CD14-positive monocyte (primary cell): ENCODE results near the gene IRF7. TPM values are rescaled to one million over a fixed set of nuclear protein-coding genes. Genes with fewer than 3 reads are reported as not detected.
"Not testable (repeated sequence)": the region's sequence is repeated elsewhere in the genome, so short reads cannot be mapped to it uniquely, and the experiment has no call there.

ENCODE experiments used
- DNase-seq, 3 donors: peaks; one replicate each; pipeline ENCODE4 v3.0.0-alpha.2; 2011 to 2022
- H2AFZ ChIP-seq: 2 replicates; pipeline ENCODE4 v1.6.0; 2012; ENCODE audit warnings: mild to moderate bottlenecking, low read depth, low read length, inconsistent platforms; ENCODE audit not compliant: insufficient read depth, poor library complexity, severe bottlenecking
- H3K27ac ChIP-seq, 2 donors: 1 replicate in 1 of 2; 2 replicates in 1 of 2; pipeline ENCODE4 v1.5.1; 2012 to 2013; ENCODE audit warnings: low read length in 2 of 2, control low read depth in 1 of 2, inconsistent platforms in 1 of 2, low read depth in 1 of 2, mild to moderate bottlenecking in 1 of 2
- H3K27me3 ChIP-seq, 2 donors: one replicate each; pipeline versions ENCODE4 v1.6.0 to v1.6.1; 2011 to 2013; ENCODE audit warnings: low read length in 2 of 2; ENCODE audit not compliant: control insufficient read depth in 2 of 2, insufficient read depth in 2 of 2
- H3K36me3 ChIP-seq, 2 donors: replicated peaks in 1 of 2; 1 replicate in 1 of 2; 2 replicates in 1 of 2; pipeline versions ENCODE4 v1.5.1 to v1.6.1; 2012 to 2013; ENCODE audit warnings: low read length in 2 of 2, control low read depth in 1 of 2, inconsistent platforms in 1 of 2, mild to moderate bottlenecking in 1 of 2; ENCODE audit not compliant: insufficient read depth in 2 of 2, control insufficient read depth in 1 of 2
- H3K4me1 ChIP-seq, 2 donors: 1 replicate in 1 of 2; 2 replicates in 1 of 2; pipeline versions ENCODE4 v1.5.1 to v1.6.1; 2012 to 2013; ENCODE audit warnings: low read length in 2 of 2, control low read depth in 1 of 2, inconsistent platforms in 1 of 2, mild to moderate bottlenecking in 1 of 2, moderate library complexity in 1 of 2; ENCODE audit not compliant: insufficient read depth in 2 of 2, control insufficient read depth in 1 of 2
- H3K4me2 ChIP-seq: replicated peaks from 2 replicates; pipeline ENCODE3; 2012; ENCODE audit warnings: low read length, moderate library complexity, mild to moderate bottlenecking; ENCODE audit not compliant: poor library complexity, severe bottlenecking; ENCODE audit errors: extremely low read depth
- H3K4me3 ChIP-seq, 3 experiments: fragments of 200-600 bp in 1 of 3; sonication (generic) in 1 of 3; replicated peaks in 1 of 3; 1 replicate in 2 of 3; 2 replicates in 1 of 3; pipeline ENCODE4 v1.5.1; 2011 to 2013; ENCODE audit warnings: low read length in 3 of 3, mild to moderate bottlenecking in 3 of 3, control low read depth in 2 of 3, low read depth in 2 of 3, inconsistent platforms in 1 of 3, moderate library complexity in 1 of 3
- H3K79me2 ChIP-seq: 2 replicates; pipeline ENCODE4 v1.6.0; 2012; ENCODE audit warnings: mild to moderate bottlenecking, control low read depth, inconsistent platforms, low read length, moderate library complexity; ENCODE audit not compliant: insufficient read depth
- H3K9ac ChIP-seq: 2 replicates; pipeline ENCODE4 v1.6.0; 2017; ENCODE audit warnings: low read length, mild to moderate bottlenecking; ENCODE audit not compliant: insufficient read depth, poor library complexity, severe bottlenecking
- H3K9me3 ChIP-seq, 2 donors: replicated peaks in 1 of 2; 1 replicate in 1 of 2; 2 replicates in 1 of 2; pipeline versions ENCODE4 v1.5.1 to v1.6.1; 2012 to 2013; ENCODE audit warnings: low read length in 2 of 2, control low read depth in 1 of 2; ENCODE audit not compliant: control insufficient read depth in 1 of 2, insufficient read depth in 1 of 2
- H4K20me1 ChIP-seq: 2 replicates; pipeline ENCODE4 v1.6.0; 2012; ENCODE audit warnings: mild to moderate bottlenecking, low read length, control low read depth, moderate library complexity; ENCODE audit not compliant: insufficient read depth
- H3K27ac Mint-ChIP-seq, 7 donors: one replicate each; pipeline ENCODE4 v1.8.0; 2020; ENCODE audit warnings: mild to moderate bottlenecking in 7 of 7, mixed read lengths in 7 of 7, moderate library complexity in 6 of 7, inconsistent platforms in 2 of 7
- H3K27me3 Mint-ChIP-seq, 3 donors: one replicate each; pipeline ENCODE4 v1.8.0; 2021 to 2022; ENCODE audit warnings: low read depth in 3 of 3, mild to moderate bottlenecking in 3 of 3, mixed read lengths in 3 of 3, moderate library complexity in 3 of 3, inconsistent platforms in 1 of 3
- H3K36me3 Mint-ChIP-seq, 2 donors: one replicate each; pipeline ENCODE4 v1.8.0; 2020; ENCODE audit warnings: mixed read lengths in 2 of 2, inconsistent platforms in 1 of 2, mild to moderate bottlenecking in 1 of 2
- H3K4me1 Mint-ChIP-seq: one replicate; pipeline ENCODE4 v1.8.0; 2020; ENCODE audit warnings: mild to moderate bottlenecking, mixed read lengths
- H3K4me3 Mint-ChIP-seq, 2 donors: one replicate each; pipeline ENCODE4 v1.8.0; 2020; ENCODE audit warnings: mild to moderate bottlenecking in 2 of 2, mixed read lengths in 2 of 2, moderate library complexity in 1 of 2
- H3K9me3 Mint-ChIP-seq, 7 donors: one replicate each; pipeline ENCODE4 v1.8.0; 2020 to 2022; ENCODE audit warnings: mixed read lengths in 7 of 7, mild to moderate bottlenecking in 6 of 7, moderate library complexity in 6 of 7, inconsistent platforms in 2 of 7
- CTCF ChIP-seq: fragments of 200-600 bp; IDR thresholded peaks from one replicate; pipeline ENCODE4 v1.8.0; 2022; ENCODE audit warnings: antibody characterized with exemption, mild to moderate bottlenecking
- WGBS: methylation state at CpG from one replicate; pipeline ENCODE4 v1.1.5; 2013; ENCODE audit warnings: missing lambda C conversion rate; ENCODE audit not compliant: insufficient coverage; 5-methylcytosine and 5-hydroxymethylcytosine counted together
- intact Hi-C, 2 donors: fragments of 100-400 bp; cut with micrococcal nuclease; formaldehyde crosslinking; loops; one replicate each; pipeline versions ENCODE4 v1.15.0 to v1.15.1; 2023
- polyA plus RNA-seq, 3 donors: library from polyadenylated mRNA; depleted of rRNA in 1 of 3; unstranded in 2 of 3; stranded (reverse) in 1 of 3; fragments of 300-500 nt in 2 of 3; fragments of >200 nt in 1 of 3; fragmentation: Illumina TruSeq in 2 of 3; gene quantifications; 1 replicate in 2 of 3; 2 replicates in 1 of 3; pipeline ENCODE4 v1.2.3, GENCODE V29; 2012 to 2021

Gene IRF7
- polyA plus RNA-seq, 3 donors: 38.6 to 125 (median 42.9) TPM

GRCh38 chr11:574632-575312, 41.0 kb downstream of the IRF7 start:
- peak overlapping the region; percentile 77 to 91 for H3K4me3 Mint-ChIP-seq
- peaks cover 6 to 8% of the 10 kb centered on the region in 2 donors for H3K36me3 Mint-ChIP-seq
- Histone ChIP-seq H3K4me2 (peak overlapping the region; percentile 97), H3K27me3 (peaks cover 8 to 36% of the 10 kb centered on the region in 2 donors), H3K36me3 (peaks cover 0 to 2% of the 10 kb centered on the region in 2 donors), H4K20me1 (peaks cover 31% of the 10 kb centered on the region), H3K27ac (no peak overlapping the region), H3K4me3 (peak overlapping the region in 1 of 3 experiments; percentile 78), H3K79me2 (peaks cover 31% of the 10 kb centered on the region), H3K9me3 (peaks cover 0 to 3% of the 10 kb centered on the region in 2 donors), H3K9ac (no peak overlapping the region), H2AFZ (peak overlapping the region; percentile 92), H3K4me1 (peaks cover 22 to 37% of the 10 kb centered on the region in 2 donors)
- WGBS: 23% methylated on average over 20 of the region's 25 CpGs
- H3K9me3 Mint-ChIP-seq: peaks cover 0 to 14% (median 3%) of the 10 kb centered on the region in 7 donors
- intact Hi-C loops: loop anchor here (5.0 kb wide), 2 partner anchors 38 to 67 kb away; partner anchors contain the start of gene RNH1 (in 1 of the 2)
- peaks cover 32 to 50% (median 42%) of the 10 kb centered on the region in 3 donors for H3K27me3 Mint-ChIP-seq
- DNase-seq: no peak
- peaks cover 34% of the 10 kb centered on the region for H3K4me1 Mint-ChIP-seq
- peak overlapping the region in 2 of 7 donors; percentile 34 to 73 for H3K27ac Mint-ChIP-seq
- no peak for TF ChIP-seq CTCF

GRCh38 chr11:574031-574570, 41.6 kb downstream of the IRF7 start:
- H3K9ac ChIP-seq, H2AFZ ChIP-seq, intact Hi-C loops, H3K4me2 ChIP-seq, DNase-seq, H3K9me3 ChIP-seq, H3K36me3 Mint-ChIP-seq, H3K36me3 ChIP-seq, H3K4me3 ChIP-seq, H3K27ac ChIP-seq, H3K27ac Mint-ChIP-seq: not testable (repeated sequence)
- peaks cover 24% of the 10 kb centered on the region for H4K20me1 ChIP-seq
- H3K4me3 Mint-ChIP-seq: peak overlapping the region; percentile 77 to 91
- H3K9me3 Mint-ChIP-seq: peaks cover 0 to 20% (median 3%) of the 10 kb centered on the region in 7 donors
- peaks cover 24% of the 10 kb centered on the region for H3K79me2 ChIP-seq
- peaks cover 31% of the 10 kb centered on the region for H3K4me1 Mint-ChIP-seq
- peaks cover 24 to 35% of the 10 kb centered on the region in 2 donors for H3K4me1 ChIP-seq
- H3K27me3 ChIP-seq: peaks cover 8 to 43% of the 10 kb centered on the region in 2 donors
- 57% methylated on average over 8 of the region's 14 CpGs for WGBS
- H3K27me3 Mint-ChIP-seq: peaks cover 35 to 56% (median 47%) of the 10 kb centered on the region in 3 donors
